Measurements from ENCODE around the gene DNAH6. TPM values are rescaled to one million over a fixed set of nuclear protein-coding genes. Genes with fewer than 3 reads are reported as not detected.
"Not testable (repeated sequence)": the region's sequence is repeated elsewhere in the genome, so short reads cannot be mapped to it uniquely, and the experiment has no call there.

Gene DNAH6
- polyA plus RNA-seq, 4 donors, result 0.48 to 3.0 (median 2.1) TPM

DNA sequence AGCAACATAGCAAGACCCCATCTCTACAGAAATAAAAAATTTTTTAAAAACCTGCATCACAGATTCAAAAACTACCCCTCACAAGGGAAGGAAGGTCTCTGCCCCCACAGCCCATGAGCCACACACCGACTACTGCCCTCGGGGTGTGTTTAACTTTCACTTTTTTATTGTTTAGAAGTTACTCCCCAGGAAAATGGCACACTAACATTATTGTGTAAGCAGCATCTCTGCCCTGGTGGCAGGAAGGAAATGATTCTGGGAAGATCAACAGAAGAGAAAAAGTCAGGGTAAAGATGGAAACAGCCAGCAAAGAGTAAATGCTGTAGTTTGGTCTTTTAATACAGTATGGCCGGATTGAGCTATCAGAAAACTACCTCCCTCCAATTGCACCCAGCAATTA, 342.6 kb downstream of the DNAH6 start:
- no peak for DNase-seq (ENCODE audit: low read depth in 4 of 4, low spot score in 3 of 4)

GRCh38 chr2:84861539-84861938, 345.2 kb downstream of the DNAH6 start:
- no peak for DNase-seq (ENCODE audit: low read depth in 4 of 4, low spot score in 3 of 4)

DNA sequence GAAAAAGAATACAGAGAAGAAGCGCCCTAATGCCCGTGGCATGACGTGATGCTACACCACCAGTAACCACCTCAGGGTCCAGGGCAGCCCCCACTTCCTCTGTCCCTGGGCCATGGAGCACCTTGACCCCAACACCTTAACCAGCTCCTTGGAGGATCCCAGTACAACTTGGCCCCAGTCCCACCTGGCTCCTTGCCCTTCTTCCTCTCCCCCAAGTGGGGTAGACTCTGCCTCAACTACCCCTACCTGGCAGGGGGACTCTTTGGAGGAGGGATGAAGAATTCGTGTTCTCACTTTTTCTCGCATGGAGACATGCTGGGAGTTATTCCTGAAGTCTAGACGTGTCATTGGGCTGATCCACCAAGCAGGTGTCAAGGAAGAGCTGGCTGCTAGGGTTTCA, 345.7 kb downstream of the DNAH6 start:
- no peak for DNase-seq (ENCODE audit: low read depth in 4 of 4, low spot score in 3 of 4)

DNA sequence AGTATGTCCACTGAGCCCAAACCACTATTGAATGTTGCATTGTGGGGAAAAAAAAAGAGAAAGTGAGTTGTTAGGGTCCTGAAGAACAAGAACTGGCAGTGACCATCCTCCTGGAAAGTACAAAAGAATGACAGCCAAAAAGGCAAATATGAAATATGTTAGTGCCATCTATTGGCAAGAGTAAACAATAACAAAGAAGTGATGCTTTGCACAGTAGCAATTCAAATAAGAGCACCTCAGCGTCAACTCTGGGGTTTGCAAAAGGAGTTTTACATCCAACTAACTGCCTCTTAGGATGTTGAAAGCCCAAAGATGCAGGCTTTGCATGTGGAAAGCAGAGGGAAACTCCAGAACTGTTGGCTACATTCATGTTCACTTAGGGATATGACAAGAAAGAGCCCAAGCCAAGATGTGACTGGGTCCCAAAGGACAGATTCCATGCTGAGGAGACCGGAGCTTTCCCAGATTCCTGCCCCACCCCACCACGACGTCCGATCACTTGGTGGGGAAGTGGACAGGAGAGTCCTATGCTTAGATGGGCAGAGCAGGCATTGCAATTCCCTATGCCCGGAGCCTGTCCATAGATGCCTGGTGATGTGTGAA, 349.0 kb downstream of the DNAH6 start:
- DNase-seq (ENCODE audit: low read depth in 4 of 4, low spot score in 3 of 4), result no peak

DNA sequence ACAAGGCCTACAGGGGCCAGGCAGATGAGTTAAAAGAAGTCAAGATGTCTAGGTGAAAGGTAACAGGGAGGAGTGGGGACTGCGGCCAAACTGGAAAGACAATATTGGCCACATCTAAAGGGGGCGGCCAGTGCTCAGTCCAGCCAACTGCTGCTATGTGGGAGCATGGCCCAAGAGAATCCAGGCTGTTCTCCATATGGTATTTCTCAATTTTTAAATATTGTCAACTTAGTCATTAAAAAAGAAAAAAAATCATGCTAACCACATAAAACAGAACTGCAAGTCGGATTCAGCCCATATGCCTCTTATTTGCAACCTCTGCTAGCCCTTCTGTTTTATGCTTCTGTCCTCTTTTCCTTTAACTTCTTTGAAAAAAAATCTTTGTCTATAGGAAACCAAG, 349.8 kb downstream of the DNAH6 start:
- DNase-seq (ENCODE audit: low read depth in 4 of 4, low spot score in 3 of 4), result no peak

DNA sequence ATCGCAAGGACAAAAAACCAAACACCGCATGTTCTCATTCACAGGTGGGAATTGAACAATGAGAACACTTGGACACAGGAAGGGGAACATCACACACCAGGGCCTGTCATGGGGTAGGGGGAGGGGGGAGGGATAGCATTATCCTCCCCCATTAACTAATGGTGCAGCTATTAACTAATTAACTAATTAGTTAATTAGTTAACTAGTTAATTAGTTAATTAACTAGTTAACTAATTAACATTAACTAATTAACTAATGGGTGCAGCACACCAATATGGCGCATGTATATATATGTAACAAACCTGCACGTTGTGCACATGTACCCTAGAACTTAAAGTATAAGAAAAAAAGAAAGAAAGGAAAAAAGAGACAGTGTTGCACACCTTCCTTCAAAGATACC, 352.0 kb downstream of the DNAH6 start:
- not testable (repeated sequence) for DNase-seq (ENCODE audit: low read depth in 4 of 4, low spot score in 3 of 4)

Other genes starting within 250 kb of the DNAH6 start
- 100 to 1,000 TPM in 3 of 4 donors, 10 to 100 TPM in 1; 67.3 to 182 (median 173) TPM for gene SUCLG1, start 57.2 kb upstream of the DNAH6 start, polyA plus RNA-seq (ENCODE audit: insufficient read length in 4 of 4)